Urothelium cell line (cell line): ENCODE data around the gene SH3BP4.
A peak's percentile ranks its signal among the peaks of the same experiment; 100 is the strongest.

Experiments
- DNase-seq: peaks from one replicate; pipeline ENCODE4 v3.0.0; 2011; ENCODE audit warnings: low spot score, mixed read lengths
- FAIRE-seq: peaks from 2 replicates; lab custom pipeline; 2011; peaks lifted over from hg19 to GRCh38; lab: Jason Lieb, UNC

SH3BP4 gene

GRCh38 chr2:235080101-235080500, 128.3 kb downstream of the SH3BP4 start:
- no peak for FAIRE-seq
- no peak for DNase-seq

- FAIRE-seq (no peak), DNase-seq (no peak)
These were observed 130.9 kb downstream of the SH3BP4 start for GRCh38 chr2:235082578-235083338.

DNA sequence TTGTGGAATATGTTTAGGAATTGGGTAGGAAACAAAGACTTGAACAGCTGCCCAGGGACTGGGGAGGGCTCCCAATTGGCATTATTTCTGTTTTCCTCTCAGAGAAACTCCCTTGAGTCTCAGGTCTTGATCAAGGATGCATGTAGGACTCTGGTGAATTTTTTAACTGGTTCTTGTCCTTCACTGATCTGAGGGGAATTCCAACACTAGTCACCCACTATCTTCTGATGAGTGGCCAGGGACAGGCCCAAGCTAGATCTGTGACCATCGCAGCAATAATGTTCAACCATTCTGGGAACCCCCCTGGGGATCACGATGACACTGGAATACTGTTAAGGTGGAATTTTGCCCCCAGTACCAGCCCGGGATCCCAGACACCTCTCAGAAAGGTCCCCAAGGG, 132.0 kb downstream of the SH3BP4 start:
- no peak for FAIRE-seq
- DNase-seq: no peak

DNA sequence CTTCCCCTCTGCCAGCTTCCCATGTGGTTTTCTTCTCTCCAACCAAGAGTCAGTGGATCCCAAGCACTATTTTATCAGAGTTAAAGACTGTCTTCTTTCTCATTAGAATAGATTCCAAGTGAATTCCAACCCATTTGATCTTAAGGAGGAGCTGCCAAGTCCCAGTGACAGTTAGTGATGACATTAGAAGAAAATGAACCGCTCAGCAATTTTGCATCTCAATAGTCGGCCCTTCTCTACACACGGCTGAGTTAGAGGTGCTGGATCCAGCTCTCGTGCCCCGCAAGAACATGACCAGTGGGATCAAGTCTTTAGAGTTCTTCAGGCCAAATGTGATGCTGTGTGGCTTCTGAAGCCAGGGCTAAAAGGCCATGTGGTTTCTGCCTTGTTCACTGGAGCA, 132.6 kb downstream of the SH3BP4 start:
- DNase-seq: no peak
- no peak for FAIRE-seq

- FAIRE-seq (no peak), DNase-seq (no peak)
These were observed 133.7 kb downstream of the SH3BP4 start for GRCh38 chr2:235085476-235085875.

DNA sequence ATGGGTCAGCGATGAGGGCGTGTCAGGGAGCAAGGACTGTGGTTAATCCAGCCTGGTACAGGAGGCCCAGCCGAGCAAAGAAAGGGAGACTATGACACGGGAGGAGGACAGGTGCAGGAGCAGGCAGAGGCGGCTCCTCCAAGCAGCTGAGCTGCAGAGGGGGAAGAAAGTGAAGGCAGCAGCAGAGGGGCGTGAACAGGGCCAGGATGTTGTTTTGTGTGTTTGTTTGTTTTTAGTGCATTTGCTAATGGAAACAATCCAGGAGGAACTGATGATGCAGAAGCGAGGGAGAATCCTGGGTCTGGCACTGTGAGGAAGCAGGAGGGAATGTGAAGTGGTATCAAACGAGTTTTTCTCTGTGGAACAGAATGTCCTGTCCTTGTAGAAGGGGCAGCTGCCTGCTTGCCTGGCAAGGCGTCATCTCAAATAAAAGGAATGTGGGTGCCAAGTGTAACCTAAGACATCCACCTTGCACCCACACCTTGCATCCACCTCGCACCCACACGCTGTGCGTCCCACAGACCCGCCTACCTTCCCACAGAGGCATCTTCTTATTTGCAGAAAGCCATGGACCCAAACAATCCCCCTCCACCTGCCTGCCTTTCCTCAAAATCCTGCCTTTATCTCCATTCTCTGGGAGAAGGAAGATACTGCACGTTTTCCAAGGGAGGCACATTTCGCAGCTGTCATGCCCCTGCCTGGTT, 134.8 kb downstream of the SH3BP4 start:
- DNase-seq (no peak), FAIRE-seq (no peak)

GRCh38 chr2:235087832-235088495, 136.1 kb downstream of the SH3BP4 start:
- no peak for DNase-seq
- no peak for FAIRE-seq

DNA sequence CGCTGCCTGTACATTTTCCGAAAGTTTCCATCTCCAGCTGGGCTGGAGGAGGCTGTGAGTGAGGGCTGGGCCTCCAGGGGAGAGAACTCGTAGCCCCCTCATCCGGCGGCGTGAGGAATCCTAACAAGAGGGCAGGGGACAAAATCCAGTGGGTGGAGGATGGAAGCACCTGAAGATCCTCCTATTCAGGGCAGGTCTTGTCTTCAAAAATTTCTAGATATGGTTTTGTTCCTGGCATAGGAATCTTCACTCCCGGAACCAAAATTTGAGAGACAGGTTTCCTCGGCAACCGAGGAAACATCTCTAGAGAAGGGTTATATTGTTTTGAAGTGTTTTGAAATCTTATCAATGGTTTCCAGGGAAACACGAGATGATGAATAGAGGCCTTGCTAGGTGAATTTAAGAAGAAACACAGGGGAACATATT, 136.7 kb downstream of the SH3BP4 start:
- no peak for FAIRE-seq
- no peak for DNase-seq

DNA sequence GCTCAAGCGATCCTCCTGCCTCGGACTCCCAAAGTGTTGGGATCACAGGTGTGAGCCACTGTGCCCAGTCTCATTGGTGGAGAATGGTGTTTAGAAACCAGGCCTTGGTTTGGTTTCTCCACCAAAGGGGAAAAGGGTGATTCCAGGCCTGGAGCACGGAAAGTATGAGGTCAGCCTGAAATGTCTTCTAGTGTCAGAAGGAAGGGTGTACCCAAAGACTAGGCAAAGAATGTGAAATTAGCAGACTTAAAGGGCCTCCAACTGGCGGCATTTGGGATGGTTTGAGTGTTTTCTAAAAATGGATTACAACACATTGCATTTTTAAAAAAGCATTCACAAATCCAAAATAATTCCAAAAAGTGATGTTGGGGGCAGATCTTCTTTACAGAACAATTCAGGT, 139.6 kb downstream of the SH3BP4 start:
- DNase-seq: no peak
- FAIRE-seq: no peak

DNA sequence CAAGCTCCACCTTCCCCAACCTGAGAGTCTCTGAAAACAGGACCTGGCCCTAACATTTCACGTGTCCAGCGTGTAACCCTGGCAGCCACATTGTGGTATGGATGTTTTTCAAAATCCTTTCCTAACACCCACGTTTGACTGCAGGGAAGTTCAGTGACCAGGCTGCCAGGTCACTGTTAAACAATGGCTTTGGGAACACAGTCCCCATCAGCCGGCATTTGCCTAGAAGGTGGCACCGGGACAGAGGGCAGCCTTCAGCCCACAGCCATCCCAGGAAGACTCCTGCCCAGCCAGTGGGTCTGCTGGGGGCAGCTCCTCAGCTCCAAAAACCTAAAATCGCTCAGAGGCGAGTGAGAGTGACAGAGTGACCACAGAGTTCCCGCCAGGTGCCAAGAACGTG, 140.2 kb downstream of the SH3BP4 start:
- FAIRE-seq: no peak
- DNase-seq: no peak

DNA sequence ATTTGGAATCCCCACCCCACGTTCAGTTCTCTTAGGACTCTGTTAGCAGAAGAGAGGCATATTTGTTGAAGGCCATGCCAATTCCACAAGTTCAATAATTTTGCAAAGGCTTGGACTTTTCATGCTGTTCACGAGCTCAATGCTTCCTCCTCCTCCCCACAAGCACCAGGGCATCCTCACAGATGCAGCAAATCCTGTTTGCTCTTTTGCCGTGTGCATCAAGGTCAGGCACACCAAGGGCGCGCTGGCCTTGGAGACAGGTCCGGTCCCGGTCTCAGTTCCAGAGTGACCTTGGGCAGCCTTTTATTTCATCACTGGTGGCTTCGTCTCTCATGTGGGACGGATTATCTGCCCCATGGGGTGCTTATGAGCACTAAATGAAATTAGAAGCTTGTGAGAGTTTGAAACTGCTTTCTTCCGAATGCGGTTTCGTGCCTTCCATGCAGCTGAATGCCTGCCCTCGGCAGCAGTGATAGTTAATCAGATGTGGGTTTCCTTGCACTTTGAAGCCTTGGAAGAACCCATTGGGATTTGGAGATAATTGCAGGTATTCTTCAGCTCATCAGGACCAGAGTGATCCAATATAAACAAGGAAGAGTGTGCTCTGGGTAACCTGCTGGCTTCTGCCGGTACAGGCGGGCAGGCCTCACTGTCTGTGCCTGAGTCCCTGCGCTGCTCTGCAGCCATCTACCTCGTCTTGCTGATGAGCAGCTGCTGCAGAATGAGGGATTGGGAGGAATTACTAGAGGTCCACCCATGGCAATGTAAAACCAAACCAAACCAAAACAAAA, 140.8 kb downstream of the SH3BP4 start:
- no peak for FAIRE-seq

DNA sequence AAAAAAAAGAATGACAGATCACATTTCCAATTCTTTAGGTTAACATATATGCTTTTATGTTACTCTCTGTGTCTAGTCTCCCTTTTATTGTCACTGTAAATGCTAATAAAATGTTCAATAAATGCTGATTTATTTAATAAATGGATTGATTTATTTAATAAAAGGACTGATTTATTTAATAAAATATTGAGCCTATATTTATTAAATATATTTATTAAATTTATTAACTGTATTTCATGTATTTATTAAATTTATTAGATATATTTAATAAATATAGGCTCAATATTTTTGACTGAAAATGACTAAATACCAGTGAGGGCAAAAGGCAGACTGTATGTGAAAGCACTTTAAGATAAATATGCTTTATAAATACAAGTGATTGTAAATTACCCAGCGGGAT, 142.6 kb downstream of the SH3BP4 start:
- FAIRE-seq: no peak
- no peak for DNase-seq

More for the DNA sequence above, 140.8 kb downstream of the SH3BP4 start:
- no peak for DNase-seq

- no peak for FAIRE-seq
- no peak for DNase-seq
These were observed 143.8 kb downstream of the SH3BP4 start for GRCh38 chr2:235095569-235095968.

- no peak for FAIRE-seq
- no peak for DNase-seq
These were observed 144.6 kb downstream of the SH3BP4 start for GRCh38 chr2:235096447-235096846.

- no peak for DNase-seq
- FAIRE-seq: peak; percentile 5
These were observed 145.4 kb downstream of the SH3BP4 start for GRCh38 chr2:235097196-235097595.

- DNase-seq: peak; percentile 32
These were observed 146.5 kb downstream of the SH3BP4 start for GRCh38 chr2:235098269-235098668.

DNA sequence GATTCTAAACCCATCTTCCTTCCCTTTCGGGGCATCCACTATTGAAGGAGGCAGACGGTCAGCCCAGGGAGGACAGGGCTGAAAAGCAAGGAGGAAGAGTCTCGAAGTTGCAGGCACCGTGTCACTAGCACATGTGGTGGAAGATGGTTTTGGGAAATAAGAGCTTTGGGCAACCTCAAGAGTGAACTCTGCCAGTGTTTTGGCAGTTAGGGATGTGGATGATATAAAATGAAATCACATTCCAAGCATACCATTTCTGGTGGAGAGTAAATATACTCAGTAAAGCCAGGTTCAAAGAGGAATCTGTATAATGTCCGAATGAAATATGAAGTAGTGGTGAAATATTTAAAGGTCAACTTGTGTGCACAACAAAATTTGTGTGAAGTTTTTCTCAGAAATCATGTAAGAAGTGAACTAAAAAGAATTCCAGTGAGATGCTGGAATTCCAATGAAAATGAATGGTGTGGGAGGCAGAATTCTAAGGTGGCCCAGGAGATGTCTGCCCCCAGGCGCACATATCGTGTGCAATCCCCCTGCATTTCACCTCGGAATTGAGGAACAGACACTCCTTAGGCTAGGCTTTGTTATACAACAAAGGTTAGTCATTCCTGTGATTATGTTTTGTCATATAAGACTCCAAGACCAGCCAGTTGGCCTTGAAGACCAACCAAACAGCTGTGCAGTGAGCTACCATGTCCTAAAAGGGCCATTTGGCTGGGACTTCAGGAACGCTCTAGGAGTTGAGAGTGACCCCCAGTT, 147.1 kb downstream of the SH3BP4 start:
- DNase-seq (peak; percentile 49), FAIRE-seq (peak; percentile 9)

More at GRCh38 chr2:235098269-235098668, 146.5 kb downstream of the SH3BP4 start:
- peak; percentile 53 for FAIRE-seq

DNA sequence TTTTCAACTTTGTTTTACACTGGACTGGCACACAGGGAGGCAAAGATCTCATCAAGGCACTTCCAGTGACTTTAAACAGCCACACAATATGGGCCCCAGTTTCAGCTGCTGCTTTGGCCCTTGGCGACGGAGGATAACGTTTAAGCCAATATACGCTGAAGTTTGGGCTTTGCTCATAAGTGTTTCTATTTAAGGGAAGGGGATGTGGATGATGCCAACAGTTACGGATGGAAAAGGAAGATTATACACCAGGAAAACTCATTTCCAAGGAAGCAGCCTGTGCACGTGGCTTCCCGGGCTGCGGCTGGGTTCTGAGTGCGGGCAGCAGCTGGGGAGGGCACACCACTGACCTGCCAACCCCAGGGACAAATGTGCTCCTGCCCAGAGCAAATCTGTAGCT, 151.1 kb downstream of the SH3BP4 start:
- DNase-seq (no peak), FAIRE-seq (no peak)
